Measurements from ENCODE around the gene KIF23.

The KIF23 gene

GRCh38 chr15:69491038-69491505, 76.9 kb downstream of the KIF23 start:
- no peak for DNase-seq (ENCODE audit: low read depth)

- DNase-seq (ENCODE audit: low read depth) = no peak
Measured at GRCh38 chr15:69493406-69493805, 79.3 kb downstream of the KIF23 start.

DNA sequence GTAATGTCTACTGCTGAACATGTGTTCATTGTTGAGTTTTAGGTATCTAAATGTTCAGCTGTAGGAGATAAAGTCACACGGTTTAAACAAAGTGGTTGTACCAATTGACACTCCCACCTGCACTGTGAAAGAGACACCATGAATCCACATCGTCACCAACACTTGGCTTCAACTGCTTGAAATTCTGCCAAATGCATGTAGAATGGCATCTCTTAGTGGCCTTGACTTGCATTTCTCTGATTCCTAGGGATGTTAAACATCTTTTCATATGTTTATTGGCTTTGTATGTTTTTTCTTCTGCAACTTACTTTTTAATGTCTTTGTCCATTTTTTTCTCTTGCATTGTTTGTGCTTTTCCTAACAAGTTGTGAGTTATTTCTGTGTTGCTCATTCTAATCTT, 81.9 kb downstream of the KIF23 start:
- DNase-seq (ENCODE audit: low read depth) = no peak

GRCh38 chr15:69497076-69497475, 82.9 kb downstream of the KIF23 start:
- DNase-seq (ENCODE audit: low read depth) = no peak

GRCh38 chr15:69497667-69498066, 83.5 kb downstream of the KIF23 start:
- no peak for DNase-seq (ENCODE audit: low read depth)

All from EH (cell line).